Muscle layer of duodenum (tissue), 2 donors: Measurements from ENCODE around the gene TMTC2.

Source experiments
- H3K27ac ChIP-seq: one replicate; pipeline ENCODE4 v1.7.0; 2013; ENCODE audit warnings: mild to moderate bottlenecking, low read length
- H3K27me3 ChIP-seq: one replicate; pipeline ENCODE4 v1.7.0; 2013; ENCODE audit warnings: low read depth, mild to moderate bottlenecking, control low read depth, low read length
- H3K36me3 ChIP-seq, 2 donors: one replicate each; pipeline ENCODE4 v1.7.0; 2013; ENCODE audit warnings: low read length in 2 of 2, control low read depth in 1 of 2, mild to moderate bottlenecking in 1 of 2; ENCODE audit not compliant: insufficient read depth in 2 of 2, control insufficient read depth in 1 of 2
- H3K4me1 ChIP-seq, 2 donors: one replicate each; pipeline ENCODE4 v1.7.0; 2013; ENCODE audit warnings: low read length in 2 of 2, mild to moderate bottlenecking in 2 of 2, control low read depth in 1 of 2, moderate library complexity in 1 of 2; ENCODE audit not compliant: insufficient read depth in 2 of 2, control insufficient read depth in 1 of 2
- H3K4me3 ChIP-seq, 2 donors: one replicate each; pipeline ENCODE4 v1.7.0; 2013; ENCODE audit warnings: low read length in 2 of 2, low read depth in 1 of 2, mild to moderate bottlenecking in 1 of 2
- H3K9me3 ChIP-seq, 2 donors: one replicate each; pipeline ENCODE4 v1.7.0; 2013; ENCODE audit warnings: low read length in 2 of 2, control low read depth in 1 of 2, mild to moderate bottlenecking in 1 of 2; ENCODE audit not compliant: control insufficient read depth in 1 of 2
- donor health status: healthy.

The TMTC2 gene

GRCh38 chr12:82686168-82687020 lies at the start of gene TMTC2:
TSS of gene TMTC2 (plus strand) at chr12:82686906.
- no peaks in the 10 kb centered on the region for H3K27me3 ChIP-seq
- H3K4me3 ChIP-seq, result peak within 1 kb of the TSS; percentile 99 to 100
- H3K36me3 ChIP-seq, result no peaks in the 10 kb centered on the region
- H3K27ac ChIP-seq, result peak within 1 kb of the TSS; percentile 99
- H3K4me1 ChIP-seq, result peaks cover 0 to 20% of the 10 kb centered on the region in 2 donors
- H3K9me3 ChIP-seq, result no peaks in the 10 kb centered on the region

DNA sequence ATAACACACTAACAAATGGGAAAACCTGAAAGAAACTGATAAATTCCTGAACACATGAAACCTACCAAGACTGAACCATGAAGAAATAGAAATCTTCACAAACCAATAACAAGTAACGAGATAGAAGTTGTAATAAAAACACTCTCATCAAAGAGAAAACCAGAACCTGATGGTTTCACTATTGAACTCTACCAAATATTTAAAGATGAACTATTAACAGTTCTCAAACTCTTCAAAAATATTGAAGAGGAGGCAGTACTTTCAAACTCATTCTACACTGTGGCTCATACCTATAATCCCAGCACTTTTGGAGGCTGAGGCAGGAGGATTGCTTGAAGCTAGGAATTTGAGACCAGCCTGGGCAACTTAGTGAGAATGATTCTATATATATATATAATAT lies 48.4 kb upstream of the TMTC2 start:
- Histone ChIP-seq H3K36me3 (no peaks in the 10 kb centered on the region), H3K27me3 (no peaks in the 10 kb centered on the region), H3K9me3 (no peaks in the 10 kb centered on the region), H3K4me1 (no peaks in the 10 kb centered on the region), H3K4me3 (no peak overlapping the region), H3K27ac (no peak overlapping the region)

DNA sequence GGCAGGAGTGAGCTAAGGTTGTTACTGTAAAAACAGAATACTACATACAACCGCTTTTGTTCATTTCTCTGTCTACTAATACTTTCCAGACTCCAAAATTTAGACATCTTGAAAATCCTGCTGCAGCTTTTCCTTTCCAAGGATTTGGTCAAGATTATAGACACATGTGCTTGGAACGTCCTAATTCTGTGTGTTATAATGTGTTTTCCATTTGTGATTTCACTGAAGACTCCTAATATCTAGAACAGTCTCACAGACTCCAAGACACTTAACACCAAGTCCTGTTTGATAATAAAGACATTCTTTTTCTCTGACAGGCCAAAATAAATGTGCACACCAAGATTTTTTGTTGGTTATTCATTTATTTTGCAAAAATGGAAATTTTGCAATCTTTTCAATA lies 41.8 kb upstream of the TMTC2 start:
- Histone ChIP-seq H3K4me1 (no peaks in the 10 kb centered on the region), H3K36me3 (no peaks in the 10 kb centered on the region), H3K27me3 (no peaks in the 10 kb centered on the region), H3K4me3 (no peak overlapping the region), H3K9me3 (no peaks in the 10 kb centered on the region), H3K27ac (no peak overlapping the region)

- Histone ChIP-seq H3K4me1 (no peaks in the 10 kb centered on the region), H3K4me3 (no peak overlapping the region), H3K9me3 (no peaks in the 10 kb centered on the region), H3K27me3 (no peaks in the 10 kb centered on the region), H3K27ac (no peak overlapping the region), H3K36me3 (no peaks in the 10 kb centered on the region)
Observed at GRCh38 chr12:82645414-82645813, 41.3 kb upstream of the TMTC2 start.

GRCh38 chr12:82647853-82648252 lies 38.9 kb upstream of the TMTC2 start:
- H3K4me3 ChIP-seq, result no peak overlapping the region

DNA sequence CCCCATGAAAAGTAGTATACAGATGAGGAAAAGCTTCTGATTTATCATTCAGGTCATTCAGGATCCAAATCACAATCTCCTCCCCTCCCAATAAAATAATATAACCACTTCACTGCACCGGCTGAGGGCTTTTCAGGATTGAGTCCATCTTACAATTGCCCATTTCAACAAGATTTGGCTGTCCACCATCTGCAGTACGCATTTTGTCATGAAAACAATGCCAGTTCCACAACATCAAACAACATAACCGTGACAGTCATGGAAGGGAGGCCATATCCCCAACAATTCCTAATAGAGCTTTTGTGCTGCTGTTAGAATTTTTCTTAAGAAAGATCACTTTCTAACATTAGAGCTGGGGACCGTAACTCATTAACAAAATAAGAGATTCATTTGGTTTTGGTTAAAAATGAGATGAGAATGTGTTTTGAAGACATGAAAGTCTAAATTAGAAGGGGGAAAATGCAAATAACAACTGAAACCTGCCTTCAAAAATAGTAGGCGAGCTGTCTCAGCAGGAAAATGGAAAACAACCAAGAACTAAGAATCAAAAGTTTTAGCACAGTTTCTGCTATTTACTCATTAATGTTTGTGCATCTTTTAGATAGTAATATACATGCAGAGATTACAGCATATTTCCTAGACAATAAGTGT lies 38.3 kb upstream of the TMTC2 start:
- Histone ChIP-seq H3K4me3 (no peak overlapping the region), H3K27me3 (no peaks in the 10 kb centered on the region), H3K36me3 (no peaks in the 10 kb centered on the region), H3K9me3 (no peaks in the 10 kb centered on the region), H3K4me1 (no peaks in the 10 kb centered on the region), H3K27ac (no peak overlapping the region)

More at GRCh38 chr12:82647853-82648252, 38.9 kb upstream of the TMTC2 start:
- Histone ChIP-seq H3K27ac (no peak overlapping the region), H3K4me1 (no peaks in the 10 kb centered on the region), H3K9me3 (no peaks in the 10 kb centered on the region), H3K36me3 (no peaks in the 10 kb centered on the region), H3K27me3 (no peaks in the 10 kb centered on the region)

GRCh38 chr12:82650627-82651337 lies 35.9 kb upstream of the TMTC2 start:
- H3K9me3 ChIP-seq, result no peaks in the 10 kb centered on the region
- no peaks in the 10 kb centered on the region for H3K4me1 ChIP-seq
- no peak overlapping the region for H3K27ac ChIP-seq
- no peaks in the 10 kb centered on the region for H3K36me3 ChIP-seq
- H3K4me3 ChIP-seq, result no peak overlapping the region
- H3K27me3 ChIP-seq, result no peaks in the 10 kb centered on the region

DNA sequence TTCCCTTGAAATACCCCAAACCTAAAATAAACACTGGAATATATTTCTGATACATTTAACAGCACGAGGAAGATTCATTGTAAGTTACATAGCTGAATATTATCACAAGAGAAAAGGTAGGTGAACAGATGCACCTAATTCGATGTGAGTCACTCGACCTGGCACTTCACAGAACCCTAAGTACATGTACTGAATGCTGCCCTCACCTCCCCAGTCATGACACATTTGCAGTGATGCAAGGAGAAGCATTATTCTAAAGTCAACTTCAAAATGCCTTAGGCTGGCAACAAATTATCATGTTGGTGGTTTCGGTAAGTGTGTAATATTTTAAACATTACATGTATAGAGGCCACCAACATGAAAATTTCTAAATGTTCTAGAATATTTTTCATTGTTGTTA lies 35.2 kb upstream of the TMTC2 start:
- no peak overlapping the region for H3K27ac ChIP-seq
- H3K4me3 ChIP-seq, result no peak overlapping the region
- H3K4me1 ChIP-seq, result no peaks in the 10 kb centered on the region
- no peaks in the 10 kb centered on the region for H3K9me3 ChIP-seq
- H3K27me3 ChIP-seq, result no peaks in the 10 kb centered on the region
- no peaks in the 10 kb centered on the region for H3K36me3 ChIP-seq

GRCh38 chr12:82652071-82652470 lies 34.6 kb upstream of the TMTC2 start:
- no peak overlapping the region for H3K4me3 ChIP-seq
- no peaks in the 10 kb centered on the region for H3K36me3 ChIP-seq
- H3K4me1 ChIP-seq, result no peaks in the 10 kb centered on the region
- H3K27ac ChIP-seq, result no peak overlapping the region
- H3K27me3 ChIP-seq, result no peaks in the 10 kb centered on the region
- H3K9me3 ChIP-seq, result no peaks in the 10 kb centered on the region

GRCh38 chr12:82655751-82656150 lies 31.0 kb upstream of the TMTC2 start:
- H3K4me3 ChIP-seq, result no peak overlapping the region
- no peaks in the 10 kb centered on the region for H3K36me3 ChIP-seq
- no peaks in the 10 kb centered on the region for H3K27me3 ChIP-seq
- H3K4me1 ChIP-seq, result no peaks in the 10 kb centered on the region
- H3K27ac ChIP-seq, result no peak overlapping the region
- H3K9me3 ChIP-seq, result no peaks in the 10 kb centered on the region
